ENCODE data around the gene GYS1. TPM values are rescaled to one million over a fixed set of nuclear protein-coding genes. Genes with fewer than 3 reads are reported as not detected.
"Not testable (repeated sequence)": the region's sequence is repeated elsewhere in the genome, so short reads cannot be mapped to it uniquely, and the experiment has no call there.

Gene GYS1
- total RNA-seq (2014; rRNA removed; shearing (Covaris generic); ENCODE audit: low replicate concordance) = 31.3 and 32.3 TPM in 2 replicates

DNA sequence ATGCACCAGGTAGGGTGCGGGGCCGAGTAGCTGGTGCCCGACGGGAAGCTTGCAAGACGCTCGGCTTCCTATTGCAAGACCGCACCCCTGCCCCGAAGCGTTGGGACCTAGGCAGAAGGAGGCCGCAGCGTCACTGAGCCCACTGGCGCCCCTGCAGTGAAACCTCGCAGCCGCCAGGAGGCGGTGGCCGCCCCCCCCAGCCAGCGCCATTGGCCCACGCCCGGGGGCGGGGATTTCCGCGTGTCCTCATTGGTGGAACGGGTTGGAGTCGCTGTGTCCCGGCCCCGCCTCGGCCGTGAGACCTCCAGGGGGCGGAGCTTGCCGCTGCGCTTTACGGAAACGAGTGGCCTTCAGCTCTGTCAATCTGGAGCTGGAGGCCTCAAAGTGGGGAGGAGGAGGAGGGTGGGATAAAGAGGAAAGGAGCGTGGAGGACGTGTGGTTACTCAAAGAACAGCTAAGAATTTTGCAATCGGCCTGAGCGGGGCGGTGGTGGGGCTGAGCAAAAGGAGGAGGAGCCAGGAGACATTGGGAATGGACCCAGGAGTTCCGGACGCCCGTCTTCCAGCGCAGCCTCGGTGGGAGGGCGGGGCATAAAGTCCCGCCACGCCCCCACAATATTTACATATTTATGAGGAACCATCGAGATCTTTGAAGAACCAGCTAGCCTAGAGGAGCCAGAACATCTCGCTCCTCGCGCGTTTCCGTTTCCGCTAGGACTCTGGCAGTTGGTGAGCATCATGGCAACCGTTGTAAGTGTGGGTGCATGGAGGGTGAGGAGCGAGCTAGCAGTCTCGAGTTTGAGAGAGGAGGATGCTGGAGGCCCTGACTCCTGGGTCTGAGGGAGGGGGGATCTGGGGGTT is at the start of gene GYS1, which contains the start of gene RUVBL2:
Gene GYS1, minus strand, starts transcription at position 135 of the 860 bp plus-strand sequence. CDS start 197 bp downstream, outside the sequence.
Gene RUVBL2, plus strand, starts transcription at position 713 of the 860 bp plus-strand sequence. Its CDS starts 25 bp downstream, at position 738.
- in situ Hi-C loops (cut with HindIII; ENCODE audit: low pct_unique_long_range_greater_than_20kb, low sequenced_read_pairs) = no loop called here

GRCh38 chr19:49042666-49043065 is 49.6 kb upstream of the GYS1 start:
- in situ Hi-C loops (cut with HindIII; ENCODE audit: low pct_unique_long_range_greater_than_20kb, low sequenced_read_pairs); DNase-seq (ENCODE audit: low read depth): not testable (repeated sequence)

More for the DNA sequence above, at the start of gene GYS1, which contains the start of gene RUVBL2:
- DNase-seq (ENCODE audit: low read depth) = peak; percentile 100

- in situ Hi-C loops (cut with HindIII; ENCODE audit: low pct_unique_long_range_greater_than_20kb, low sequenced_read_pairs) = no loop called here
- DNase-seq (ENCODE audit: low read depth) = no peak
These were observed 49.1 kb upstream of the GYS1 start for GRCh38 chr19:49042177-49042576.

- DNase-seq (ENCODE audit: low read depth); in situ Hi-C loops (cut with HindIII; ENCODE audit: low pct_unique_long_range_greater_than_20kb, low sequenced_read_pairs): not testable (repeated sequence)
These were observed 46.6 kb upstream of the GYS1 start for GRCh38 chr19:49039736-49040135.

DNA sequence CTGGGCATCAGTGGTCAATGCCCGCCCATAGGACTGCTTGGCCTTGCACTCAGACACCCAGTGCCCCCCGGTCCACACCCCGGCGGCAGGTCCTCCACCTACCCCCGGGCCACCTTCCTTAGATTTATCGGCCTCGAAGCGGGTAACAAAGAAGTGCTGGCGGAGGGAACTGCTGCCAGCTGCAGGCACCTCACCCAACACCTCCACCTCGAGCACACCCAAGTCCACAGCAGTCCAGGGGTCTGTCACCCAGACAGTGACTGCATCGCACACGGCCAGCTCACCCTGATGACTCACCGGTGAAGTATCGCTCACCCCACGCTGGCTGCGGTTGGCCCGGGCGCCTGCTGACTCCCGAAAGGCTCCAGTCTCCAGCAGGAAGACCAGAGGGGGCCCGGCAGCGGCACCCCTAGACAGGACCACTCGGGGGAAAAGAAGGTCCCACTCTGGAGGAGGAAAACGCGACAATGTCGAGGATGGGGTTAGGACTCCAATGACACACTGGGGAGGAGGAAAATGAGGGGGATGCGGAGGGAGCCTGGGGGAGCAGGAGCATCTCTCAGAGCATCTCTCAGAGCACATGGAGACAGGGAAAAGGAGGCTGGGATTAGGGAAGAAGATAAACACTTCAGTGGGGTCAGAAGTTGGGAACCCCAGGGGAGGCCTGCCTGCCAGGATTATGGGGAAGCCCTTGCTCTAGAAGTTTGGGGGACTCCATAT is 45.6 kb upstream of the GYS1 start:
- in situ Hi-C loops (cut with HindIII; ENCODE audit: low pct_unique_long_range_greater_than_20kb, low sequenced_read_pairs) = not testable (repeated sequence)
- DNase-seq (ENCODE audit: low read depth) = peak; percentile 74

DNA sequence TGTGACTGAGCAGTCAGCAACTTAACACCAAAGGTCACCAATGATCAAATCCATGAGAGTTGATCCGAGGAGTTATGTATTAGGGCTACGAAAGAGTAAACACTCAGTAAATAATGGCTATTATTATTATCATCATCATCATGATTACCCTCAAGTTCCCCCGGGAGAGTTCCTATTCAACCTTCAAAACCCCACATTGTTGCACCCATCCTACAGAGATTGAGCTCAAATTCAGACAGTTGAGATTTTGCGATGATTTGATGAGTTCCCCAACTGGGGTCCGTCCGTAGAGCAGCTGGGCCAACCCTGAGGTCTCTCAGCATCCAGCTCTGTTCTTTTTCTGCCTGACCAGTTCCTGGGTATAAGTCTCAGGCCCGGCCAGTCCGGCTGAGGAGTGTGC is 45.0 kb upstream of the GYS1 start:
- in situ Hi-C loops (cut with HindIII; ENCODE audit: low pct_unique_long_range_greater_than_20kb, low sequenced_read_pairs); DNase-seq (ENCODE audit: low read depth): not testable (repeated sequence)

- in situ Hi-C loops (cut with HindIII; ENCODE audit: low pct_unique_long_range_greater_than_20kb, low sequenced_read_pairs); DNase-seq (ENCODE audit: low read depth): not testable (repeated sequence)
These were observed 43.7 kb upstream of the GYS1 start, which contains the start of gene CGB1 for GRCh38 chr19:49036815-49037214. Gene CGB1, minus strand, starts transcription at chr19:49036895. Its CDS starts 184 bp downstream, at chr19:49036711.

GRCh38 chr19:49031642-49032301 is 38.7 kb upstream of the GYS1 start, which contains the start of gene CGB2:
Gene CGB2, plus strand, starts transcription at chr19:49031890. Its CDS starts 206 bp downstream, at chr19:49032096.
- DNase-seq (ENCODE audit: low read depth); in situ Hi-C loops (cut with HindIII; ENCODE audit: low pct_unique_long_range_greater_than_20kb, low sequenced_read_pairs): not testable (repeated sequence)

- in situ Hi-C loops (cut with HindIII; ENCODE audit: low pct_unique_long_range_greater_than_20kb, low sequenced_read_pairs); DNase-seq (ENCODE audit: low read depth): not testable (repeated sequence)
These were observed 37.2 kb upstream of the GYS1 start for GRCh38 chr19:49030323-49030722.

- in situ Hi-C loops (cut with HindIII; ENCODE audit: low pct_unique_long_range_greater_than_20kb, low sequenced_read_pairs) = not testable (repeated sequence)
- peak; percentile 28 for DNase-seq (ENCODE audit: low read depth)
These were observed 36.6 kb upstream of the GYS1 start for GRCh38 chr19:49029749-49030148.

DNA sequence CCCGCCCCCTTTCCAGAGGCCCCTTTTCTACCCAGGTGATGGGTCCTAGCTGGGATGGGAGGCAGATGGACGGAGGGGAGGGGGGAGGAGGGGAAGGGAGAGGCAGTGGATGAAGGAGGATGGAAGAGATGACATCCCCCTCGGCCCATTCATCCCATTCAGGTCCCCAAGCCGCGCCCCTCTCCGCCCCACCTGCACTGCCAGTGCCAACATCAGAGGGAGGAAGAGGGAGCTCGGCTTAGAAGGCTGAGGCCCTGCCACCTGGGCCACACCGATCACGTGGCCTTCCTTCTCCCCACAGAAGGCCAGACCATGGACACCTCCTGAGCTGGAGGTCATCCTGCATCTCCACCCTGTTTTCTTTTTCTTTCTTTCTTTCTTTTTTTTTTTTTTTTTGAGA is 35.6 kb upstream of the GYS1 start:
- in situ Hi-C loops (cut with HindIII; ENCODE audit: low pct_unique_long_range_greater_than_20kb, low sequenced_read_pairs); DNase-seq (ENCODE audit: low read depth): not testable (repeated sequence)

DNA sequence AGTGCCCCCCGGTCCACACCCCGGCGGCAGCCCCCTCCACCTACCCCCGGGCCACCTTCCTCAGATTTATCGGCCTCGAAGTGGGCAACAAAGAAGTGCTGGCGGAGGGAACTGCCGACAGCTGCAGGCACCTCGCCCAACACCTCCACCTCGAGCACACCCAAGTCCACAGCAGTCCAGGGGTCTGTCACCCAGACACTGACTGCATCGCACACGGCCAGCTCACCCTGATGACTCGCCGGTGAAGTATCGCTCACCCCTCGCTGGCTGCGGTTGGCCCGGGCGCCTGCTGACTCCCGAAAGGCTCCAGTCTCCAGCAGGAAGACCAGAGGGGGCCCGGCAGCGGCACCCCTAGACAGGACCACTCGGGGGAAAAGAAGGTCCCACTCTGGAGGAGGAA is 32.5 kb upstream of the GYS1 start:
- in situ Hi-C loops (cut with HindIII; ENCODE audit: low pct_unique_long_range_greater_than_20kb, low sequenced_read_pairs); DNase-seq (ENCODE audit: low read depth): not testable (repeated sequence)

- in situ Hi-C loops (cut with HindIII; ENCODE audit: low pct_unique_long_range_greater_than_20kb, low sequenced_read_pairs); DNase-seq (ENCODE audit: low read depth): not testable (repeated sequence)
These were observed 32.0 kb upstream of the GYS1 start for GRCh38 chr19:49025088-49025487.

DNA sequence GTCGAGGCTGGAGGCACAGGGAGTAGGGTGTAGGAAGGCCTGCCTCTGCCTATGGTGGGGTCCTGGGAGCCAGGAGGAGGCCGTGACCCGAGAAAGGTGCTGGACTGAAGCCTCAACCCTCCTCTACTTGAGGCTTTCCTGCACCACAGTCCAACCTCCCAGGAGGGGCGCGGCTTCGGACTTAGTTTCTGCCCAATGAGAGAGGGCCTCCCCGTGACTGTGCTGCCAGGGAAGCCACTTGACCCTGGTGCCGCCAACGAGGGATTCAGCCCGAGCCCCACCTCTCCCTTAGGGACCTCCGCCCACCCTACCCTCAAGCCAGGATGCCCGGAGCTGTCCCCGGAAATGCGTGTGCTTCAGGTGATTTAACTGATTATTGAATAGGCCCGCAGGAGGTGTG is 31.1 kb upstream of the GYS1 start, which contains the start of gene CGB3:
Gene CGB3, minus strand, starts transcription at position 101 of the 400 bp plus-strand sequence. CDS start 362 bp downstream, outside the sequence.
- DNase-seq (ENCODE audit: low read depth); in situ Hi-C loops (cut with HindIII; ENCODE audit: low pct_unique_long_range_greater_than_20kb, low sequenced_read_pairs): not testable (repeated sequence)

DNA sequence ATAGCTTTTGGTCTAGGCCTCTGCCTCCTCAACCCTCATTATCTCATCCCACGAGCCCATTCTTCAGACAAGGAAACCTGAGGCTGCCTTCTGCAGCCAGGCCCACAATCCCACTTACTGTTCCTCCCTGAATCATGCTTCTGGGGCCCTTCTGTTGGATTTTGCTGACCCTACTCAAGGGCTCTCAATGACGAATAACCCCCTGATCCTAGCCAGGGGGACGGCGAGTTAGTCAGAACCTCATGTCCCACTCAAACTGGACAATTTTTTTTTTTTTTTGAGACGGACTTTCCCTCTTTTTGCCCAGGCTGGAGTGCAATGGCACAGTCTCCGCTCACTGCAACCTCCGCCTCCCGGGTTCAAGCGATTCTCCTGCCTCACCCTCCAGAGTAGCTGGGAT is 29.0 kb upstream of the GYS1 start:
- in situ Hi-C loops (cut with HindIII; ENCODE audit: low pct_unique_long_range_greater_than_20kb, low sequenced_read_pairs) = no loop called here
- DNase-seq (ENCODE audit: low read depth) = no peak

DNA sequence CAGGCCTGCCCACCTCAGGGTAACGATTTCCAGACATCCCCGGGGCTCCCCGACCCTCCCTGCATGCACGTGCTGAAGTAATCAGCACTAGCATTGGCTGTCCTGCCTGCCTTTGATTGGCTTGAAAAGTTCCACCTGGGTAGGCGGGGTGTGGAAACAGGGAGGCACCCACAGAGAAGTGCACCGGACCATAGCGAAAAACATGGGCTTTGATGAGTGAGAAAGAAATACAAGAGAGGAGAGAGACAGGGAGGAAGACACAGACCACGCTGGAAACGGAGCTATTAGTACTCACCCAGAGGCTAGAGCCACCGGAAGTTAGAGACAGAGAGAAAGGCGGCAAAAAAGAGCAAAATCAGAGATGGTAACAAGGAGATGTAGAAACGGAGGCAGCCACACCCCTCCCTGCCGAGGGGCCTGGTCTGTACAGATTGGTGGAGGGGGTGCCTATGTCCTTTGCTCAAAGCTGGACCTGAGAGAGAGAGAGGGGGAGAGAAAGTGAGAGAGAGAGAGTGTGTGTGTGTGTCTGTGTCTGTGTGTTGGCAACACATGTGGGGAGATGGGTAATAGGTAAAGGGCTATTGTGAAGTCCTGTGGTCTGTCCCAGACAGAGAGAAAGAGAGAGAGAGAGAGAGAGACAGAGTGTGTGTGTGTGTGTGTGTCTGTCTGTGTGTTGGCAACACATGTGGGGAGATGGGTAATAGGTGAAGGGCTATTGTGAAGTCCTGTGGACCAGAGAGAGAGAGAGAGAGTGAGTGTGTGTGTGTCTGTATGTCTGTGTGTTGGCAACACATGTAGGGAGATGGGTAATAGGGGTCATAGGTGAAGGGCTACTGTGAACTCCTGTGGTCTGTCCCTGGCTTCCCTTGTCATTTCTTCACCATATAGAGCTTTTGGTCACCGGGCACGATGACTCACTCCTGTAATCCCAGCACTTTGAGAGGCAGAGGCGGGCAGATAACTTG is 28.1 kb upstream of the GYS1 start:
- in situ Hi-C loops (cut with HindIII; ENCODE audit: low pct_unique_long_range_greater_than_20kb, low sequenced_read_pairs) = no loop called here
- peak; percentile 80 for DNase-seq (ENCODE audit: low read depth)

DNA sequence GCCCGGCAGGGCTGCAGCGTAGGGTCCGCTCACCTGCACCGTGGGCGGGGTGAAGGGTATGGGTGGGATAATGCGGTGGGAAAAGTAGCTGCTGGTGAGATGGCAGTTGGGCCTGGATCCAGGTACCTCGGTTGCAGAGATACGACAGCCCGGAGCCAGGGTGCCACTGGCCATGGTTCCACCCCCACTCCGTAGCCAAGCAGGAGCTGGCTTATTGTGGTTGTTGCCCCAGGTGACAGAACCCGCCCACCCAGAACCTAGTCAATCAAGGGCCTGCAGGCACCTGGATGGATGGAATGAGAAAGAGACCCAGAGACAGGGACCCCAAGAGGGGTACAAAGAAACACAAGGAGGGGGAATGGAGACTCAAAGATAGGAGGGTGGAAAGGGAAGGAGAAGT is 27.2 kb upstream of the GYS1 start:
- DNase-seq (ENCODE audit: low read depth) = no peak
- in situ Hi-C loops (cut with HindIII; ENCODE audit: low pct_unique_long_range_greater_than_20kb, low sequenced_read_pairs) = no loop called here

Measured in Caki2 (cell line).